NAMALWA (cell line): ENCODE results near the gene KDM7A.
"Not testable (repeated sequence)": the region's sequence is repeated elsewhere in the genome, so short reads cannot be mapped to it uniquely, and the experiment has no call there.

Experiments used
- DNase-seq: peaks from one replicate; pipeline ENCODE4 v3.0.0-alpha.2; 2015; ENCODE audit warnings: low spot score

Gene KDM7A

DNA sequence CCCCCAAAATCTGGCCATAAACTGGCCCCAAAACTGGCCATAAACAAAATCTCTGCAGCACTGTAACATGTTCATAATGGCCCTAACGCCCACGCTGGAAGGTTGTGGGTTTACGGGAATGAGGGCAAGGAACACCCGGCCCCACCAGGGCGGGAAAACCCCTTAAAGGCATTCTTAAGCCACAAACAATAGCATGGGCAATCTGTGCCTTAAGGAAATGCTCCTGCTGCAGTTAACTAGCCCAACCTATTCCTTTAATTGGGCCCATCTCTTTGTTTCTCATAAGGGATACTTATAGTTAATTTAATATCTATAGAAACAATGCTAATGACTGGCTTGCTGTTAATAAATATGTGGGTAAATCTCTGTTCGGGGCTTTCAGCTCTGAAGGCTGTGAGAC is 26.2 kb upstream of the KDM7A start:
- not testable (repeated sequence) for DNase-seq

- DNase-seq = no peak
Observed at GRCh38 chr7:140201393-140201792, 24.6 kb upstream of the KDM7A start.

- DNase-seq = no peak
Observed at GRCh38 chr7:140200061-140200989, 23.5 kb upstream of the KDM7A start.

DNA sequence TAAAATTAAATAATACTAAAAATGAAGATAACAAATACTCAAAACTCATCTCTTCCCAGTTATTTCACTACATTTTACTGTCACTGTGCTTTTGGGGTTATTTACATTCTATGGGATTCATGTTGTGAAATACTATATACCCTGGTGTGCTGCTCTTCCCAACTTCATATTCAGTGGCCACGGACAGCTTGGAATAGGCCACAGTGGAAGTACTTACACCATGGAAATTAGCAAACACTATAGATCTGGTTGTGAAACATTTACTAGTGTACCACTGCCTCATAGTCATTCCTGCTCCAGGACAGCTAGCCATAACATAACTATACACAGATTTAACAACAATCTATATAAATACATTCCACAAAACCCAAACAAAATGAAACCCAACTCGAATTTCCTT is 21.2 kb upstream of the KDM7A start:
- no peak for DNase-seq

GRCh38 chr7:140197218-140197890 is 20.6 kb upstream of the KDM7A start:
- DNase-seq = no peak

GRCh38 chr7:140196361-140197217 is 19.8 kb upstream of the KDM7A start:
- DNase-seq = no peak

GRCh38 chr7:140195859-140196258 is 19.1 kb upstream of the KDM7A start:
- DNase-seq = no peak

DNA sequence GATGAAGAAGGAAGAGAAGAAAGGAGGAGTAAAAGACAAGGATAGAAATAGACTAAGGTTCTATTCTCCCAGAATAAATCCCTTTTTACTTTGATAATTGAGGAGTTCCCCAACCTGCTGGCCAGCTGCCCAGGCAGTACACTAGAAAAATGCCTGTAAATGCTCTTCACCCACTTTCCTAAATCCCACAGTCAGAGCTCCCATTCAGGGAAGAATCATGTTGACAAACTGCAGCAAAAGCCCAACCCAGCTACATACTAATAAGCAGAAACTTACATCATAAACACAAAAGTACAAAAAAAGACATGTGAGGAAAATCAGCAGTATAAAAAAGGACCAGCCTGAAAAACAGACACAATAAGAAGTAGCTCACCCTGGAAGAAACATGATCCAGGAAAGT is 15.8 kb upstream of the KDM7A start:
- no peak for DNase-seq

DNA sequence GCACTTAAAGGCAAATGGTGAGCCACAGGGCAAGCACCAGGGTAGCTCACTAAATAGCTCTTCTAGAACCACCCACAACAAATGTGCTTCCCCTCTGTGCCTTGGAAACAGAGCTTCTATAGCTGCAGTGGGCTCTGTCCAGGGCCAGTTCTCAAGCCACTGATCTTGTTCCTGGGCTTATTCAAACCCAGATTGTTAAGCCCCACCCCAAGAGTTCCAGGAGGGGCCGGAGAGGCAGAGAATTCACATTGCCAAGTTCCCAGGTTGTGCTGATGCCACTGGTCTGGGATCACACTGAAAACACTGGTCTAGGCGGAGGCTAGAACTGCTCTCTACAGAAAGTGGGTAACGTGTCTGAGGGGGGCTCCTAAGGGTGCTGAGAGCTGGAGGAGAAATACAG is 15.4 kb upstream of the KDM7A start:
- DNase-seq = no peak

DNA sequence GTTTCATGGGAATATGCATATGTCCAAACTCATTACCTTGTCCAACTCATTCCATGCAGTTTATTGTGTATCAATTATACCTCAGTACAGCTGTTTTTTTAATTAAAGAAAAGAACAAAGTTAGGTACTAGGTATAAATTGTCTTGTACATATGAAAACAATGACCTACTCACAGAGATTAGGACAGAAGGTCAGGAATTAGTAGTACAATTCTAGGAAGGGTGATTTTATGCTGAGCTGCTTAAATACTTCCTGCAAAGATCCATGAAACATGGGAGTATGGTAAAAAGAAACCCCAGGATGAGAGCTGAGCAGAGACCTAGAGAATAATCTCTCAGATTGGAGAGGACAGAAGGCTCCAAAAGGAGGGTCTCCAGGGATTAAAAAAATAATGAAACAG is 13.8 kb upstream of the KDM7A start:
- no peak for DNase-seq

DNA sequence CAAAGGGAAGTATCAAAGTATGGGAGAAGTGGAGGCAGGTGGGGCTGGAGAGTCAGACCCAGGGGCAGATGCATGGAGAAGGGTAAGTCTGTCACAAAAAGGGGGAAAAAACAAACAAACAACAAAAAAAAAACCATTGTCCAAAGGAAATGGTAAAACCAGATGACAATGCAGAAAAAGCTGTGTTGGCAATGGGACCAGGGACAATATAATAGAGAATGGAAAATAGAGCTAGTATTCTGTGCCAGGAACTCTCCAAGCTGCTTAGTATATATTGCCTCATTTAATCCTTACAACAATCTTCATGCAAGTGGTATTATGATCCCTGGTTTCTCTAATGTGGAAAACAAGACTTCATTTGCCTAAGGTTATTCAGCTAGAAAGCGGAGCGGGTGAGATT is 13.1 kb upstream of the KDM7A start:
- DNase-seq = no peak

GRCh38 chr7:140182917-140183316 is 6.1 kb upstream of the KDM7A start:
- DNase-seq = no peak

- no peak for DNase-seq
Observed at GRCh38 chr7:140179339-140179738, 2.6 kb upstream of the KDM7A start.

DNA sequence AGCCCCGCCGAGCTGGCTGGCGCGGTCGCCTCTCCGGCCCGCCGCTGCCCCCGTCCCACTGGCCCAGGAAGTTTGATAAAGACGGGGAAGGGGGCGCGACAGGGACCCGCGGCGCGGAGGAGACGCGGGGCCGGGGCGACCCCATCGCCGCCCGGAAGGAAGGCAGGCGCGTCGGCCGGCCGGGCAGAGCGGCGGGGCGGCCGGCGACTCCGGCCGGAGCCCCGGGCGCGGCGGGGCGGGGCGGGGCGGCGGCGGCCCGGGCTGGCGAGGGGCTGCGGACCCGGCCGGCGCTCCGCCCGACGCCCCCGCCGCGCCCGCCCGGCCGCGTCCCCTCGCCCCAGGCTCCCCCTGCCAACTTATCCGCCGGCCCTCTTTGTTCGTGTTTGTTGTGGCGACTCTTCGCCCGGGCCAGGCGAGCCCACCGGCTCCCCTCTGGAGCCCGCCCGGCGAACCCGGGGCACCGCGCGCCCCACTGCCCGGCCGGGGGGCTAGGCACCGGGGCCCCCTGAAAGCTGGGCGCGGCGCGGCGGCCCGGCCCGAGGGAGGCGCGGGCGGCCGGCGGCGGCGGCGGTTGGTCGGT is 571 bp downstream of the KDM7A start:
- DNase-seq = peak; percentile 28

GRCh38 chr7:140175221-140176121 is 1.3 kb downstream of the KDM7A start:
- DNase-seq = peak; percentile 99

DNA sequence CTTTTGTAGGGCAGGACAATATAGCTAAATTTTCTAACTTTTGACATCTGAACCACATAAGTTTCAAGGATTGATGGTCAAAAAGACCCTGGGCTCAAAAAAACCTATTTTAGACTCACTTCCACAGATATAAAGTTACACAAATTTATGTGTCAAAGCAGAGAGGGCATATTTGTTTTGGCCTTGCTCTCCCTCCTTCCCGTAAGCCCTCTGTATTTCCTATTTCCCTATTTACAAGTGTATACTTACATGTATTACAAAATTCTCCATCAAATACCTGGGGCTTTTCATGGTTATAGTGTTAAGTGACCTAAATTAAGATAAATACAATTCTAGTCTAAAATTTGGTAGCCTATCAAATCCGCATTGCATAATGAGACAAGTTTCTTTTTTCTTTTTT is 2.6 kb downstream of the KDM7A start:
- no peak for DNase-seq

GRCh38 chr7:140170375-140170774 is 6.4 kb downstream of the KDM7A start:
- no peak for DNase-seq

DNA sequence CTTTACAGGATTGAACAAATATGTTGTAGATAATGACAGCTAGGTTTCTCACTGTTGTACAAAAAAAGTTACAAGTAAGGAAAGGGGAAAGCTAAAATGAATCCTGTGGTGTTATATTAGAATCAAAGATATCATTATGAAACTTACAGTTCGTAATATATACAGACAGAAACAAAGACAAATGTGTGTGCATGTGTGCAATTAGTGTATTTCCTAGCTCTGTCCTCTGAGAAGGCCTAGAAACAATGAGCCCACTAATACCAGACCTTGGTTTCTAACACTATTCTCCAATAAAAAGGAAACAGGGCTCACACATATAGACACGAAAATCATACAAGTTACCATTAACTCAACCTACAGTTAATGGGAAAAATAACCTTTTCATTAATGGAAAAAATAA is 8.0 kb downstream of the KDM7A start:
- DNase-seq = no peak

DNA sequence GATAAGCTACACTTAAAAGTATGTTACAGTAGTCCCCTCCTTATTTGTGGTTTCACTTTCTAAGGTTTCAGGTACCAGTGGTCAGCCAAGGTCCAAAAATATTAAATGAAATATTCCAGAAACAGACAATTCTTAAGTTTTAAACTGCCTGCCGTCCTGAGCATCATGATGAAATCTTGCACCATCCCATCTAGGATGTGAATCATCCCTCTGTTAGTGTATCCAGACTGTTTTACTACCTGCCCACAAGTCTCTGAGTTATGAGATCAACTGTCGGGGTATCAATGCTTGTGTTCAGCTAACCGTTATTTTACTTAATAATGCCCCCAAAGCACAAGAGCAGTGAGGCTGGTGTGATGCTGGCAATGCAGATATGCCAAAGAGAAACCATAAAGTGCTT is 11.4 kb downstream of the KDM7A start:
- no peak for DNase-seq

DNA sequence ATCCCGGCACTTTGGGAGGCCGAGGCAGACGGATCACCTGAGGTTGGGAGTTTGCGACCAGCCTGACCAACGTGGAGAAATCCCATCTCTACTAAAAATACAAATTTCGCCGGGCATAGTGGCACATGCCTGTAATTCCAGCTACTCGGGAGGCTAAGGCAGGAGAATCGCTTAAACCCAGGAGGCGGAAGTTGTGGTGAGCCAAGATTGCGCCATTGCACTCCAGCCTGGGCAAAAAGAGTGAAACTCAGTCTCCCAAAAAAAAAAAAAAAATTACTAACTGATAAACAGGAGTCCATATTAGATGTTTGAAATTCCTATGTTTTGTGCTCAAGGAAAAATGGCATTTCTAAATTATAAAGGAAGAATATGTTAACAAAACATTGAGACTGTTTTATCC is 14.7 kb downstream of the KDM7A start:
- DNase-seq = not testable (repeated sequence)

DNA sequence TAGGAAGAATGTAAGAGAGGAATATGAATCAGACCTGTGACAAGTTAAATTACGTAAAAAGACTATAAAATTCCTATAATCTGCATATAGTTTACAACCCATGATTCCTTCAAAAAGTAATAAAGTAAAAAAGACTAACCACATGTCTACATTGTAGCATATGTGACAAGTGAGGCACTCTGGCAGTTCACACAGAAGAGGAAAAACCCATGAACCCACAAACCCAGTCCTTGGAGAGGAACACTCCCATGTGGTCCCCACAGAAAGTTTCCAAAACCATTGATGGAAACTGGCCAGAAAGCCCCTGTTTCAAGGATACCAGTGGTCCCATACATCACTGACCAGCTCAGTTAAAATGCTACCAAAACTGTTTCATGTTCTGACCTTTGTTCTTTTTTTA is 15.7 kb downstream of the KDM7A start:
- DNase-seq = no peak
